ENCODE measurements around the gene JAKMIP2.

The JAKMIP2 gene

GRCh38 chr5:147690595-147690994 lies 91.9 kb downstream of the JAKMIP2 start:
- DNase-seq, result no peak

GRCh38 chr5:147689426-147689825 lies 93.1 kb downstream of the JAKMIP2 start:
- no peak for DNase-seq

GRCh38 chr5:147688656-147689356 lies 93.7 kb downstream of the JAKMIP2 start:
- no peak for DNase-seq

GRCh38 chr5:147687118-147687517 lies 95.4 kb downstream of the JAKMIP2 start:
- no peak for DNase-seq

GRCh38 chr5:147686421-147686820 lies 96.1 kb downstream of the JAKMIP2 start:
- DNase-seq, result no peak

- no peak for DNase-seq
Observed at GRCh38 chr5:147685993-147686392, 96.5 kb downstream of the JAKMIP2 start.

GRCh38 chr5:147675168-147675567 lies 107.4 kb downstream of the JAKMIP2 start:
- no peak for DNase-seq

- DNase-seq, result no peak
Observed at GRCh38 chr5:147674411-147674810, 108.1 kb downstream of the JAKMIP2 start.

- DNase-seq, result no peak
Observed at GRCh38 chr5:147673791-147674190, 108.7 kb downstream of the JAKMIP2 start.

- DNase-seq, result no peak
Observed at GRCh38 chr5:147673266-147673665, 109.3 kb downstream of the JAKMIP2 start.

GRCh38 chr5:147671365-147671764 lies 111.2 kb downstream of the JAKMIP2 start:
- DNase-seq, result no peak

GRCh38 chr5:147670815-147671214 lies 111.7 kb downstream of the JAKMIP2 start:
- DNase-seq, result no peak

GRCh38 chr5:147669169-147669869 lies 113.2 kb downstream of the JAKMIP2 start:
- DNase-seq, result no peak

GRCh38 chr5:147668385-147668784 lies 114.1 kb downstream of the JAKMIP2 start:
- DNase-seq, result no peak

- DNase-seq, result no peak
Observed at GRCh38 chr5:147667363-147667762, 115.2 kb downstream of the JAKMIP2 start.

- no peak for DNase-seq
Observed at GRCh38 chr5:147666419-147666818, 116.1 kb downstream of the JAKMIP2 start.

GRCh38 chr5:147661541-147661940 lies 121.0 kb downstream of the JAKMIP2 start:
- no peak for DNase-seq

- DNase-seq, result no peak
Observed at GRCh38 chr5:147659166-147659929, 123.2 kb downstream of the JAKMIP2 start.

- DNase-seq, result no peak
Observed at GRCh38 chr5:147658293-147658932, 124.1 kb downstream of the JAKMIP2 start.

- DNase-seq, result no peak
Observed at GRCh38 chr5:147648597-147648996, 133.9 kb downstream of the JAKMIP2 start.

GRCh38 chr5:147645197-147645596 lies 137.3 kb downstream of the JAKMIP2 start:
- no peak for DNase-seq

- no peak for DNase-seq
Observed at GRCh38 chr5:147644460-147644859, 138.1 kb downstream of the JAKMIP2 start.

- DNase-seq, result no peak
Observed at GRCh38 chr5:147643142-147643541, 139.4 kb downstream of the JAKMIP2 start.

Data from CD4-positive, alpha-beta T cell treated with Interleukin-6 for 4 hours (primary cell).